Esophagus (tissue), 2 donors: ENCODE results near the gene VSTM2B. TPM values are rescaled to one million over a fixed set of nuclear protein-coding genes. Genes with fewer than 3 reads are reported as not detected.

Experiments used
- H3K27ac ChIP-seq, 2 donors: one replicate each; pipeline ENCODE4 v1.5.1; 2013; ENCODE audit warnings: low read depth in 2 of 2, mild to moderate bottlenecking in 2 of 2, inconsistent platforms in 1 of 2, low read length in 1 of 2, moderate library complexity in 1 of 2
- H3K27me3 ChIP-seq, 2 donors: one replicate each; pipeline ENCODE4 v1.6.1; 2013; ENCODE audit warnings: low read length in 2 of 2, control low read depth in 1 of 2, mild to moderate bottlenecking in 1 of 2; ENCODE audit not compliant: insufficient read depth in 2 of 2, control insufficient read depth in 1 of 2
- H3K36me3 ChIP-seq, 2 donors: one replicate each; pipeline ENCODE4 v1.6.1; 2013; ENCODE audit warnings: low read length in 1 of 2; ENCODE audit not compliant: control insufficient read depth in 2 of 2, insufficient read depth in 2 of 2
- H3K4me1 ChIP-seq, 2 donors: one replicate each; pipeline ENCODE4 v1.6.1; 2013; ENCODE audit warnings: low read length in 1 of 2; ENCODE audit not compliant: control insufficient read depth in 2 of 2, insufficient read depth in 2 of 2
- H3K4me3 ChIP-seq, 2 donors: one replicate each; pipeline ENCODE4 v1.5.1; 2013; ENCODE audit warnings: low read length in 2 of 2, mild to moderate bottlenecking in 2 of 2, low read depth in 1 of 2, moderate library complexity in 1 of 2
- H3K9me3 ChIP-seq, 2 donors: one replicate each; pipeline ENCODE4 v1.6.1; 2013; ENCODE audit warnings: mild to moderate bottlenecking in 2 of 2, low read depth in 1 of 2, low read length in 1 of 2, moderate library complexity in 1 of 2; ENCODE audit not compliant: control insufficient read depth in 2 of 2, insufficient read depth in 1 of 2
- WGBS, 2 donors: extraction: QIAGEN DNeasy Blood & Tissue Kit; methylation state at CpG; one replicate each; pipeline ENCODE4 v1.1.7; 2013; 5-methylcytosine and 5-hydroxymethylcytosine counted together
- polyA plus RNA-seq, 2 donors: library from polyadenylated mRNA; stranded (reverse); fragments of 200-250 nt; gene quantifications; one replicate each; pipeline ENCODE4 v1.2.3, GENCODE V29; 2013
- donor health status: healthy with polysubstance abuse.
- donor health status: Bipolar disorder and iron deficiency.

Gene VSTM2B
- polyA plus RNA-seq, 2 donors = not detected

- H3K9me3 ChIP-seq = peaks cover 0 to 3% of the 10 kb centered on the region in 2 donors
- WGBS, 2 donors = 72 to 85% methylated on average over 6 of the region's 6 CpGs
- no peaks in the 10 kb centered on the region for H3K4me1 ChIP-seq
- H3K36me3 ChIP-seq = no peaks in the 10 kb centered on the region
- no peak overlapping the region for H3K27ac ChIP-seq
- H3K4me3 ChIP-seq = no peak overlapping the region
- H3K27me3 ChIP-seq = peaks cover 0 to 5% of the 10 kb centered on the region in 2 donors
Measured at GRCh38 chr19:29579308-29579910, 53.6 kb downstream of the VSTM2B start.

- H3K27ac ChIP-seq = no peak overlapping the region
- H3K4me1 ChIP-seq = no peaks in the 10 kb centered on the region
- H3K9me3 ChIP-seq = peaks cover 0 to 5% of the 10 kb centered on the region in 2 donors
- no peak overlapping the region for H3K4me3 ChIP-seq
- H3K27me3 ChIP-seq = peaks cover 0 to 5% of the 10 kb centered on the region in 2 donors
- 38 to 88% methylated on average over 1 of the region's 1 CpG for WGBS, 2 donors
- H3K36me3 ChIP-seq = no peaks in the 10 kb centered on the region
Measured at GRCh38 chr19:29581398-29581797, 55.6 kb downstream of the VSTM2B start.

- Histone ChIP-seq H3K4me3 (no peak overlapping the region), H3K27ac (no peak overlapping the region), H3K27me3 (no peaks in the 10 kb centered on the region), H3K9me3 (peaks cover 0 to 5% of the 10 kb centered on the region in 2 donors), H3K36me3 (no peaks in the 10 kb centered on the region), H3K4me1 (no peaks in the 10 kb centered on the region)
- 39 to 44% methylated on average over 1 of the region's 1 CpG for WGBS, 2 donors
Measured at GRCh38 chr19:29583196-29583999, 57.6 kb downstream of the VSTM2B start.

GRCh38 chr19:29586401-29586800, 60.6 kb downstream of the VSTM2B start:
- 50 to 69% methylated on average over 2 of the region's 2 CpGs for WGBS, 2 donors
- H3K9me3 ChIP-seq = peaks cover 0 to 5% of the 10 kb centered on the region in 2 donors
- H3K4me3 ChIP-seq = no peak overlapping the region
- no peak overlapping the region for H3K27ac ChIP-seq
- no peaks in the 10 kb centered on the region for H3K4me1 ChIP-seq
- H3K36me3 ChIP-seq = no peaks in the 10 kb centered on the region
- no peaks in the 10 kb centered on the region for H3K27me3 ChIP-seq

- 62 to 65% methylated on average over 3 of the region's 3 CpGs for WGBS, 2 donors
- Histone ChIP-seq H3K9me3 (peaks cover 0 to 2% of the 10 kb centered on the region in 2 donors), H3K27ac (no peak overlapping the region), H3K4me1 (no peaks in the 10 kb centered on the region), H3K36me3 (no peaks in the 10 kb centered on the region), H3K4me3 (no peak overlapping the region), H3K27me3 (no peaks in the 10 kb centered on the region)
Measured at GRCh38 chr19:29587059-29587458, 61.3 kb downstream of the VSTM2B start.

- no peaks in the 10 kb centered on the region for H3K27me3 ChIP-seq
- WGBS, 2 donors = 49 to 51% methylated on average over 2 of the region's 2 CpGs
Measured at GRCh38 chr19:29587518-29587986, 61.8 kb downstream of the VSTM2B start.

GRCh38 chr19:29588095-29588494, 62.3 kb downstream of the VSTM2B start:
- Histone ChIP-seq H3K36me3 (no peaks in the 10 kb centered on the region), H3K27ac (no peak overlapping the region), H3K27me3 (no peaks in the 10 kb centered on the region), H3K4me1 (no peaks in the 10 kb centered on the region), H3K4me3 (no peak overlapping the region), H3K9me3 (peaks cover 0 to 2% of the 10 kb centered on the region in 2 donors)
- 87% methylated on average over 2 of the region's 2 CpGs for WGBS, 2 donors

More at GRCh38 chr19:29587518-29587986, 61.8 kb downstream of the VSTM2B start:
- Histone ChIP-seq H3K4me3 (no peak overlapping the region), H3K9me3 (peaks cover 0 to 2% of the 10 kb centered on the region in 2 donors), H3K27ac (no peak overlapping the region), H3K4me1 (no peaks in the 10 kb centered on the region), H3K36me3 (no peaks in the 10 kb centered on the region)

- no peaks in the 10 kb centered on the region for H3K4me1 ChIP-seq
- H3K9me3 ChIP-seq = no peaks in the 10 kb centered on the region
- no peak overlapping the region for H3K4me3 ChIP-seq
- no peaks in the 10 kb centered on the region for H3K27me3 ChIP-seq
- no peaks in the 10 kb centered on the region for H3K36me3 ChIP-seq
- no peak overlapping the region for H3K27ac ChIP-seq
- 41 to 45% methylated on average over 5 of the region's 5 CpGs for whole genome bisulfite sequencing, 2 donors
Measured at GRCh38 chr19:29590278-29590677, 64.5 kb downstream of the VSTM2B start.

GRCh38 chr19:29591670-29592069, 65.9 kb downstream of the VSTM2B start:
- no peaks in the 10 kb centered on the region for H3K4me1 ChIP-seq
- H3K9me3 ChIP-seq = no peaks in the 10 kb centered on the region
- H3K27me3 ChIP-seq = peaks cover 0 to 4% of the 10 kb centered on the region in 2 donors
- 83 to 90% methylated on average over 3 of the region's 3 CpGs for WGBS, 2 donors
- no peaks in the 10 kb centered on the region for H3K36me3 ChIP-seq
- H3K4me3 ChIP-seq = no peak overlapping the region
- H3K27ac ChIP-seq = no peak overlapping the region
